HEK293T (cell line): Measurements from ENCODE around the gene EIF2D.

Source experiments
- BHLHE40 ChIP-seq: fragments of 450-650 bp; IDR thresholded peaks from 2 replicates; pipeline ENCODE4 v1.6.1; 2016; ENCODE audit warnings: mild to moderate bottlenecking, moderate library complexity, borderline replicate concordance
- ELF4 ChIP-seq: fragments of 450-650 bp; IDR thresholded peaks from 2 replicates; pipeline ENCODE4 v1.6.1; 2017; ENCODE audit warnings: antibody characterized with exemption
- FOXA1 ChIP-seq: fragments of 450-650 bp; IDR thresholded peaks from 2 replicates; pipeline ENCODE4 v1.6.1; 2016; ENCODE audit warnings: mild to moderate bottlenecking
- FOXK2 ChIP-seq: fragments of 450-650 bp; IDR thresholded peaks from 2 replicates; pipeline ENCODE4 v1.6.1; 2016; ENCODE audit warnings: mild to moderate bottlenecking
- FOXM1 ChIP-seq: fragments of 450-650 bp; IDR thresholded peaks from 2 replicates; pipeline ENCODE4 v1.6.1; 2017; ENCODE audit warnings: mild to moderate bottlenecking, borderline replicate concordance
- NFRKB ChIP-seq: fragments of 450-650 bp; IDR thresholded peaks from 2 replicates; pipeline ENCODE4 v1.6.1; 2016; ENCODE audit warnings: mild to moderate bottlenecking, moderate library complexity
- PKNOX1 ChIP-seq: fragments of 450-650 bp; IDR thresholded peaks from 2 replicates; pipeline ENCODE4 v1.6.1; 2016
- SP1 ChIP-seq: fragments of 450-650 bp; IDR thresholded peaks from 2 replicates; pipeline ENCODE4 v1.6.1; 2017
- TARDBP ChIP-seq: fragments of 450-650 bp; IDR thresholded peaks from 2 replicates; pipeline ENCODE4 v1.6.1; 2016

- no peak for TF ChIP-seq SP1
- TF ChIP-seq FOXK2 = no peak
- TF ChIP-seq ELF4 = no peak
- TF ChIP-seq FOXM1 = no peak
- TF ChIP-seq BHLHE40 = no peak
- no peak for TF ChIP-seq FOXA1
- no peak for TF ChIP-seq NFRKB
- no peak for TF ChIP-seq TARDBP
- TF ChIP-seq PKNOX1 = no peak
Measured at GRCh38 chr1:206545351-206545750, 66.9 kb downstream of the EIF2D start.
